Activated CD4-positive, alpha-beta memory T cell treated with anti-CD3 and anti-CD28 coated beads, Interleukin-2, amount 10 ng/mL, durations not matched to agents 7 days and 5 days (primary cell): Measurements from ENCODE around the gene TCF15. TPM values are rescaled to one million over a fixed set of nuclear protein-coding genes. Genes with fewer than 3 reads are reported as not detected.

Experiments used
- CTCF ChIA-PET: fragments of 350-600 bp; sonication (Branson Sonifier 250); formaldehyde crosslinking; loops from one replicate; lab custom pipeline; 2021; ENCODE audit warnings: antibody characterized with exemption, inconsistent platforms; lab: Charles Lee
- POLR2A ChIA-PET: fragments of 350-600 bp; sonication (Branson Sonifier 250); formaldehyde crosslinking; loops from one replicate; lab custom pipeline; 2021; ENCODE audit warnings: antibody characterized with exemption; lab: Charles Lee
- DNase-seq: peaks from one replicate; pipeline ENCODE4 v3.0.0-alpha.2; 2020
- H3K27ac Mint-ChIP-seq: one replicate; pipeline ENCODE4 v1.8.0; 2021; ENCODE audit warnings: mild to moderate bottlenecking, mixed read lengths
- H3K27me3 Mint-ChIP-seq: one replicate; pipeline ENCODE4 v1.8.0; 2021; ENCODE audit warnings: mixed read lengths
- H3K36me3 Mint-ChIP-seq: one replicate; pipeline ENCODE4 v1.8.0; 2021; ENCODE audit warnings: low read depth, mixed read lengths
- H3K4me1 Mint-ChIP-seq: one replicate; pipeline ENCODE4 v1.8.0; 2021; ENCODE audit warnings: mixed read lengths
- H3K4me3 Mint-ChIP-seq: one replicate; pipeline ENCODE4 v1.8.0; 2021; ENCODE audit warnings: mild to moderate bottlenecking, mixed read lengths
- H3K9me3 Mint-ChIP-seq: one replicate; pipeline ENCODE4 v1.8.0; 2021; ENCODE audit warnings: mixed read lengths
- total RNA-seq, 2 experiments: library from RNA; stranded (reverse); gene quantifications; one replicate each; pipeline ENCODE4 v1.2.3, GENCODE V29; 2021

Gene TCF15
- total RNA-seq, 2 experiments from 2014 or later: not detected

- Mint-ChIP-seq H3K27me3 (peaks cover 8% of the 10 kb centered on the region), H3K36me3 (no peaks in the 10 kb centered on the region), H3K9me3 (no peaks in the 10 kb centered on the region), H3K27ac (no peak overlapping the region), H3K4me1 (peaks cover 2% of the 10 kb centered on the region), H3K4me3 (no peak overlapping the region)
- no peak for DNase-seq
- ChIA-PET POLR2A (no interaction called here), CTCF (interaction anchor here (1.5 kb wide), 1 partner anchor 8 kb away, joined by 4 read pairs; no protein-coding TSS in a partner anchor)
Observed at GRCh38 chr20:637559-637958, 27.4 kb upstream of the TCF15 start.

DNA sequence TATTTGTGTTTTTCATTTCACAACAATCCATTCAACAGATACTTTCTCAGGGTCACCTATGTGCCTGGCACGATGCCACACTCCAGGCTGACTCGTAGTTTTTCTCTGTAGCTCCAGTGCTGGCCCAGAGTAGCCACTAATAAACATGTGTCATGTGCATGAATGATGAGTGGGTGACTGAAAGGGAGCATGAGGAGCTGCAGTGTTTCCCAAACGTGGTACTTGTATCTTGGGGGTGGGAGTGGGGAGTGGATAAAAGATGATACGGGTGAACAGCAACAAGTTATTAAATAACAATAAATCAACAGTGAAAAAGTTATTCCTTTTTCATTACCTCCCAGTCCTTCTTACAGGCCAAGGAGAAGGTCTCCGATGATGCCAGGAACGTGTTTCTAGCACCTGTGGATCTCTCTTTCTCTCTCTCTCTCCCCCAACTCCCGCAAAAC lies 25.8 kb upstream of the TCF15 start:
- no peaks in the 10 kb centered on the region for H3K36me3 Mint-ChIP-seq
- H3K4me3 Mint-ChIP-seq: no peak overlapping the region
- POLR2A ChIA-PET: no interaction called here
- H3K4me1 Mint-ChIP-seq: no peaks in the 10 kb centered on the region
- no peak for DNase-seq
- H3K9me3 Mint-ChIP-seq: no peaks in the 10 kb centered on the region
- peaks cover 2% of the 10 kb centered on the region for H3K27me3 Mint-ChIP-seq
- CTCF ChIA-PET: no interaction called here
- H3K27ac Mint-ChIP-seq: no peak overlapping the region

- no peaks in the 10 kb centered on the region for H3K36me3 Mint-ChIP-seq
- H3K4me3 Mint-ChIP-seq: no peak overlapping the region
- H3K4me1 Mint-ChIP-seq: no peaks in the 10 kb centered on the region
- no peak for DNase-seq
- ChIA-PET POLR2A (no interaction called here), CTCF (no interaction called here)
- no peak overlapping the region for H3K27ac Mint-ChIP-seq
- H3K9me3 Mint-ChIP-seq: no peaks in the 10 kb centered on the region
- peaks cover 2% of the 10 kb centered on the region for H3K27me3 Mint-ChIP-seq
Observed at GRCh38 chr20:635028-635892, 25.2 kb upstream of the TCF15 start.

GRCh38 chr20:634148-634925 lies 24.2 kb upstream of the TCF15 start:
- no peaks in the 10 kb centered on the region for H3K9me3 Mint-ChIP-seq

GRCh38 chr20:631101-631500 lies 21.0 kb upstream of the TCF15 start:
- CTCF ChIA-PET: interaction anchor here (5.2 kb wide), 1 partner anchor 15 kb away, joined by 31 read pairs; no protein-coding TSS in a partner anchor
- no peak for DNase-seq
- POLR2A ChIA-PET: no interaction called here
- Mint-ChIP-seq H3K27ac (no peak overlapping the region), H3K27me3 (peaks cover 9% of the 10 kb centered on the region), H3K9me3 (no peaks in the 10 kb centered on the region), H3K36me3 (no peaks in the 10 kb centered on the region), H3K4me1 (no peaks in the 10 kb centered on the region), H3K4me3 (no peak overlapping the region)

More at GRCh38 chr20:634148-634925, 24.2 kb upstream of the TCF15 start:
- no peaks in the 10 kb centered on the region for H3K36me3 Mint-ChIP-seq
- H3K27me3 Mint-ChIP-seq: peaks cover 4% of the 10 kb centered on the region
- H3K4me3 Mint-ChIP-seq: no peak overlapping the region
- H3K27ac Mint-ChIP-seq: no peak overlapping the region
- no peak for DNase-seq
- no peaks in the 10 kb centered on the region for H3K4me1 Mint-ChIP-seq
- ChIA-PET CTCF (no interaction called here), POLR2A (no interaction called here)

GRCh38 chr20:626579-626978 lies 16.5 kb upstream of the TCF15 start:
- Mint-ChIP-seq H3K9me3 (no peaks in the 10 kb centered on the region), H3K4me1 (no peaks in the 10 kb centered on the region), H3K27me3 (peaks cover 27% of the 10 kb centered on the region), H3K36me3 (no peaks in the 10 kb centered on the region), H3K4me3 (no peak overlapping the region), H3K27ac (no peak overlapping the region)
- DNase-seq: no peak
- ChIA-PET POLR2A (no interaction called here), CTCF (no interaction called here)

DNA sequence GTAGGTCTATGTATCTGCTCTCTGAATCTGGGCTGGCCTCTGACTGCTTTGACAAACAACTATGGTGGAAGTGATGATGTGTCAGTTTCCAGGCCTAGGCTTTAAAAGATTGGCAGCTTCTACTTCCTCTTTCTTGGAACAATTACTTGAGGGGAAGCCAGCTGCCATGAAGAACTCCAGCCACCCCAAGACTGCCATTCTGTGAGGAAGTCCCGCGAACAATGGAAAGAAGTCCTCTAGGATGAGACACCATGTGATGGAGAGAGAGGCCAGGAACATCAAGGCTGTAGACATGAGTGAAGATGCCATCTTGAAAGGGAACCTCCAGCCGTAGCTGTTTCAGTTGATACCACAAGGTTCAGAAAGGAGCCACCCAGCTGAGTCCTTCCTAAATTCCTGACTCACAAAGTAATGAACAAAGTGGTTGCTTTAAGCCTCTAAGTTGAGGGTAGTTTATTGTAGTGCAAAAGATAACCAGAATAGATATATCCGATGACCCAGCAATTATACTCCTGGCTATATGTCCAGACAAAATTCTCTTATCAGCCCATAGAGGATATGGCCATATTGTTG lies 15.3 kb upstream of the TCF15 start:
- Mint-ChIP-seq H3K27ac (no peak overlapping the region), H3K4me1 (no peaks in the 10 kb centered on the region), H3K9me3 (no peaks in the 10 kb centered on the region), H3K36me3 (no peaks in the 10 kb centered on the region), H3K27me3 (peaks cover 31% of the 10 kb centered on the region), H3K4me3 (no peak overlapping the region)
- DNase-seq: no peak
- ChIA-PET POLR2A (no interaction called here), CTCF (interaction anchor here (1.7 kb wide), 1 partner anchor 20 kb away, joined by 5 read pairs; no protein-coding TSS in a partner anchor)

GRCh38 chr20:623704-624103 lies 13.6 kb upstream of the TCF15 start:
- DNase-seq: no peak
- CTCF ChIA-PET: interaction anchor here (1.0 to 1.7 kb wide), 4 partner anchors 21 to 41 kb away, joined by 3 to 5 read pairs (median 4); no protein-coding TSS in a partner anchor
- Mint-ChIP-seq H3K9me3 (no peaks in the 10 kb centered on the region), H3K4me3 (no peak overlapping the region), H3K36me3 (no peaks in the 10 kb centered on the region), H3K27me3 (peaks cover 35% of the 10 kb centered on the region), H3K4me1 (no peaks in the 10 kb centered on the region), H3K27ac (no peak overlapping the region)
- POLR2A ChIA-PET: no interaction called here

- no peak for DNase-seq
- Mint-ChIP-seq H3K4me3 (no peak overlapping the region), H3K27me3 (peaks cover 39% of the 10 kb centered on the region), H3K9me3 (no peaks in the 10 kb centered on the region), H3K4me1 (no peaks in the 10 kb centered on the region), H3K27ac (no peak overlapping the region), H3K36me3 (no peaks in the 10 kb centered on the region)
- ChIA-PET CTCF (interaction anchor here (1.0 to 1.3 kb wide), 3 partner anchors 22 to 42 kb away, joined by 3 to 4 read pairs (median 3); no protein-coding TSS in a partner anchor), POLR2A (no interaction called here)
Observed at GRCh38 chr20:623021-623420, 12.9 kb upstream of the TCF15 start.

DNA sequence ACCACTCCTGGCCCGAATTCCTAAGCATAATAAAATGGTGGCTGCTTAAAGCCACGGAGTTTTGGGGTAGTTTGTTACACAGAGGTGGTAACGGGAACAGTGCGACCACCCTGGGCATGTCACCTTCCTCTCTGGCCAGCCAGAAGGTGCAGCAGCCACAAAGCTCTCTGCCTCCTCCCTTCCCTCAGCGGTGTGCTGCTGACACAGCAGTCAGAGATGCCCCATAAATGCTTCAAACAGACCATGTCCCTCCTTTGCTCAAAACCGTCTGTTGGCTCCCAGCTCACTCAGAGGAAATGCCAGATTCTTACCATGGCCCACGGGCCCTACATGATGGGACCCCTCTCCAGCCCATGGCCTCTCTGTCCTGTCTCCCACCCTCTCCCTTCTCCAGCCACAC lies 12.1 kb upstream of the TCF15 start:
- no peak overlapping the region for H3K4me3 Mint-ChIP-seq
- no peaks in the 10 kb centered on the region for H3K9me3 Mint-ChIP-seq
- no peak for DNase-seq
- no peak overlapping the region for H3K27ac Mint-ChIP-seq
- POLR2A ChIA-PET: no interaction called here
- no peaks in the 10 kb centered on the region for H3K4me1 Mint-ChIP-seq
- H3K27me3 Mint-ChIP-seq: peaks cover 42% of the 10 kb centered on the region
- H3K36me3 Mint-ChIP-seq: no peaks in the 10 kb centered on the region
- CTCF ChIA-PET: interaction anchor here (1.7 kb wide), 1 partner anchor 23 kb away, joined by 5 read pairs; no protein-coding TSS in a partner anchor

DNA sequence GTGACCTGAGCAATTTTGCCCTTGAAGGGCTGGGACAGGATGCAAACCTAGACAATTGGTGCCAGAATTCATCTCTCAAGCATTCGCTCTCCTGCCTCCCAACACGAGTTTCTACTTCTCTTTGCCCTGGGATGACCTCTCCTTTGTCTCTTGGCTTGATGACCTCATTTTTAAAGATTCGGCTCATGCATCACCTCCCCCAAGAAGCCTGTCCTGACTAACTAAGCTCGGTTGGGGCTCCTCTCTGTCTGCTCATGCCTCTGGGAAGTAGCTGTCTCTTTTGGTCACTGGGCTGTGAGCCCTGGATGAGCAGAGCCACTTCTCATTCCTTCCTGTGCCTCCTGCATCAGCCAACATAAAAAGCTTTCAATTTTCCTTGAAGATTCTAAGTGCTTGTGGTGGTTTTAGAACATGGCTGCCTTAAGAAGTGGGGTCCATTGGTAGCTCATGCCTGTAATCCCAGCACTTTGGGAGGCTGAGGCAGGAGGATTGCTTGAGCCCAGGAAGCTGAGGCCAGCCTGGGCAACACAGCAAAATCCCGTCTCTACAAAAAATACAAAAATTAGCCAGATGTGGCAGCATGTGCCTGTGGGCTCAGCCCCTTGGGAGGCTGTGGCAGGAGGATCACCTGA lies 11.1 kb upstream of the TCF15 start:
- Mint-ChIP-seq H3K27me3 (peaks cover 39% of the 10 kb centered on the region), H3K4me3 (no peak overlapping the region), H3K9me3 (no peaks in the 10 kb centered on the region), H3K36me3 (no peaks in the 10 kb centered on the region), H3K27ac (no peak overlapping the region), H3K4me1 (no peaks in the 10 kb centered on the region)
- ChIA-PET POLR2A (no interaction called here), CTCF (interaction anchor here (1.7 kb wide), 1 partner anchor 23 kb away, joined by 5 read pairs; no protein-coding TSS in a partner anchor)
- no peak for DNase-seq

GRCh38 chr20:620246-620645 lies 10.1 kb upstream of the TCF15 start:
- POLR2A ChIA-PET: no interaction called here
- H3K36me3 Mint-ChIP-seq: no peaks in the 10 kb centered on the region
- H3K4me3 Mint-ChIP-seq: no peak overlapping the region
- no peak for DNase-seq
- CTCF ChIA-PET: no interaction called here
- H3K4me1 Mint-ChIP-seq: no peaks in the 10 kb centered on the region
- H3K9me3 Mint-ChIP-seq: no peaks in the 10 kb centered on the region
- no peak overlapping the region for H3K27ac Mint-ChIP-seq
- H3K27me3 Mint-ChIP-seq: peaks cover 37% of the 10 kb centered on the region
